RWPE2 (cell line): ENCODE results near the gene TM9SF4.
A peak's percentile ranks its signal among the peaks of the same experiment; 100 is the strongest.

Experiments used
- ATAC-seq: fragments of 200-7000 bp; cut with Tn5 transposase; 3 replicates; pipeline ENCODE4 v1.9.1; 2021; ENCODE audit warnings: low read depth
- DNase-seq: peaks from one replicate; pipeline ENCODE4 v3.0.0-alpha.2; 2020; ENCODE audit warnings: low spot score
- H3K27ac ChIP-seq: fragments of 450-650 bp; 2 replicates; pipeline ENCODE4 v1.5.1; 2017; ENCODE audit warnings: mild to moderate bottlenecking; ENCODE audit not compliant: poor library complexity, severe bottlenecking
- H3K27me3 ChIP-seq: fragments of 250-450 bp; sonication (Bioruptor Pico); 2 replicates; pipeline ENCODE4 v1.5.1; 2021; ENCODE audit warnings: mild to moderate bottlenecking, moderate library complexity; ENCODE audit not compliant: insufficient read depth, poor library complexity, severe bottlenecking
- H3K36me3 ChIP-seq: fragments of 250-450 bp; sonication (Bioruptor Pico); 2 replicates; pipeline ENCODE4 v1.5.1; 2020; ENCODE audit warnings: low read depth, mild to moderate bottlenecking, moderate library complexity
- H3K4me1 ChIP-seq: fragments of 250-450 bp; sonication (Bioruptor Pico); 2 replicates; pipeline ENCODE4 v1.5.1; 2021; ENCODE audit warnings: mild to moderate bottlenecking, moderate library complexity; ENCODE audit not compliant: insufficient read depth, poor library complexity, severe bottlenecking
- H3K4me3 ChIP-seq: fragments of 250-450 bp; sonication (Bioruptor Pico); 2 replicates; pipeline ENCODE4 v1.5.1; 2021; ENCODE audit warnings: mild to moderate bottlenecking, moderate library complexity; ENCODE audit not compliant: severe bottlenecking
- H3K9me3 ChIP-seq: fragments of 250-450 bp; sonication (Bioruptor Pico); 2 replicates; pipeline ENCODE4 v1.5.1; 2021; ENCODE audit warnings: mild to moderate bottlenecking, moderate library complexity; ENCODE audit not compliant: severe bottlenecking
- CTCF ChIP-seq: fragments of 450-650 bp; IDR thresholded peaks from one replicate; pipeline ENCODE4 v1.5.1; 2017; ENCODE audit warnings: mild to moderate bottlenecking, moderate library complexity; ENCODE audit not compliant: poor library complexity, severe bottlenecking

The TM9SF4 gene

GRCh38 chr20:32144898-32145662, 35.6 kb downstream of the TM9SF4 start:
- no peak overlapping the region for H3K4me3 ChIP-seq
- no peaks in the 10 kb centered on the region for H3K4me1 ChIP-seq
- DNase-seq: peak; percentile 57
- ATAC-seq: no peak
- H3K36me3 ChIP-seq: peaks cover 96% of the 10 kb centered on the region
- H3K27ac ChIP-seq: no peak overlapping the region
- no peak for TF ChIP-seq CTCF
- H3K27me3 ChIP-seq: no peaks in the 10 kb centered on the region
- no peaks in the 10 kb centered on the region for H3K9me3 ChIP-seq

- ATAC-seq: no peak
These were observed 40.2 kb downstream of the TM9SF4 start for GRCh38 chr20:32149566-32150170.

GRCh38 chr20:32150291-32150848, 40.9 kb downstream of the TM9SF4 start:
- Histone ChIP-seq H3K4me3 (no peak overlapping the region), H3K9me3 (no peaks in the 10 kb centered on the region), H3K4me1 (no peaks in the 10 kb centered on the region), H3K36me3 (peaks cover 94% of the 10 kb centered on the region), H3K27ac (no peak overlapping the region), H3K27me3 (no peaks in the 10 kb centered on the region)
- no peak for ATAC-seq
- no peak for TF ChIP-seq CTCF
- DNase-seq: no peak

More at GRCh38 chr20:32149566-32150170, 40.2 kb downstream of the TM9SF4 start:
- DNase-seq: no peak
- H3K4me1 ChIP-seq: no peaks in the 10 kb centered on the region
- no peaks in the 10 kb centered on the region for H3K9me3 ChIP-seq
- peaks cover 97% of the 10 kb centered on the region for H3K36me3 ChIP-seq
- H3K27me3 ChIP-seq: no peaks in the 10 kb centered on the region
- H3K4me3 ChIP-seq: no peak overlapping the region
- H3K27ac ChIP-seq: no peak overlapping the region
- no peak for TF ChIP-seq CTCF

GRCh38 chr20:32152421-32153155, 43.1 kb downstream of the TM9SF4 start:
- DNase-seq (peak; percentile 54), ATAC-seq (no peak)
- no peak overlapping the region for H3K4me3 ChIP-seq
- no peaks in the 10 kb centered on the region for H3K9me3 ChIP-seq
- H3K4me1 ChIP-seq: no peaks in the 10 kb centered on the region
- no peaks in the 10 kb centered on the region for H3K27me3 ChIP-seq
- no peak for TF ChIP-seq CTCF
- no peak overlapping the region for H3K27ac ChIP-seq
- H3K36me3 ChIP-seq: peaks cover 92% of the 10 kb centered on the region
